OCI-LY1 (cell line): Measurements from ENCODE around the gene IGSF9B.

Experiments
- EZH2 ChIP-seq: fragments of 200-600 bp; sonication (generic), shearing (Covaris generic); IDR thresholded peaks from 2 replicates; pipeline ENCODE4 v1.8.0; 2017; ENCODE audit warnings: borderline replicate concordance, mixed run types, mild to moderate bottlenecking, antibody characterized with exemption, low read length, moderate library complexity, mixed read lengths
- TF ChIP-seq, protein P1 (sequence below): fragments of 200-600 bp; sonication (generic), shearing (Covaris generic); IDR thresholded peaks from 2 replicates; pipeline ENCODE4 v1.5.1; 2017; ENCODE audit warnings: mild to moderate bottlenecking, antibody characterized with exemption, low read length, moderate library complexity, mixed read lengths

DNA sequence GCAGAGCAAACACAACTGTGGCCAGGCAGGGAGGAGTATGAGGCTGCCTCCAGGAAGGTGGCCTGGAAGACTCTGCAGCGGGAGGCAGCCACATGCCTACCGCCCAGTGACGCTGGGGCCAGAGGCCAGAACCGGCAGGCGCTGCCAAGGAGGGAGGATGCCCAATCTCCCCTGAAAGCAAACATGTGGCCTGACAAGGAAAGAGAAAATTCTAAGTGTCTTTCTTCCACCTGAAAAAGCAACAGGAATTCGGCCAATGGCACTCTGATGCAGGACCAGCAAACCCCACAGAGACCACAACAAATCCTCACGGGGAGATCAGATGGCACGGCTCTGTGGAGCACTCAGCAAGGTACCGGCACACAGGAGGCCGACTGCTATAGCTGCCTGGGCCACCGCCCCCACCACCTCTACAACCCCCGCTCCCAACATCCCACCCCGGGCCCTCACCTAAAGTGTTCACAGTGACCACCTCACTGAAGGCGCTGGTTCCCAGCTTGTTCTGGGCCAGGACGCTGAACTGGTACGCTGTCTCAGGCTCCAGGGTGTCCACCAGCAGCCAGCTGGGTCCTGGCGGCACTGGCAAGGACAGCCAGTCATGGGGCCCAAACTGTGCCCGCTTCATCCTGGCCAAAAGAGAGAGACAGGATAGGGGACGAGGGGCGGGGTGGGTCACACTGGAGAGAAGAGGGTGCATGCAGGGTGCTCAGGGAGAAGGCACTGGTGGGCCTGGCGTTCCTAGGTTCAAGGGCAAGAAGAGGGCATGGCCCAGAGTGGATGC, 30.1 kb downstream of the IGSF9B start:
- TF ChIP-seq, protein P1, sequence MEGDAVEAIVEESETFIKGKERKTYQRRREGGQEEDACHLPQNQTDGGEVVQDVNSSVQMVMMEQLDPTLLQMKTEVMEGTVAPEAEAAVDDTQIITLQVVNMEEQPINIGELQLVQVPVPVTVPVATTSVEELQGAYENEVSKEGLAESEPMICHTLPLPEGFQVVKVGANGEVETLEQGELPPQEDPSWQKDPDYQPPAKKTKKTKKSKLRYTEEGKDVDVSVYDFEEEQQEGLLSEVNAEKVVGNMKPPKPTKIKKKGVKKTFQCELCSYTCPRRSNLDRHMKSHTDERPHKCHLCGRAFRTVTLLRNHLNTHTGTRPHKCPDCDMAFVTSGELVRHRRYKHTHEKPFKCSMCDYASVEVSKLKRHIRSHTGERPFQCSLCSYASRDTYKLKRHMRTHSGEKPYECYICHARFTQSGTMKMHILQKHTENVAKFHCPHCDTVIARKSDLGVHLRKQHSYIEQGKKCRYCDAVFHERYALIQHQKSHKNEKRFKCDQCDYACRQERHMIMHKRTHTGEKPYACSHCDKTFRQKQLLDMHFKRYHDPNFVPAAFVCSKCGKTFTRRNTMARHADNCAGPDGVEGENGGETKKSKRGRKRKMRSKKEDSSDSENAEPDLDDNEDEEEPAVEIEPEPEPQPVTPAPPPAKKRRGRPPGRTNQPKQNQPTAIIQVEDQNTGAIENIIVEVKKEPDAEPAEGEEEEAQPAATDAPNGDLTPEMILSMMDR = no peak
- TF ChIP-seq EZH2 = no peak
